Measurements from ENCODE around the gene NFATC4. TPM values are rescaled to one million over a fixed set of nuclear protein-coding genes. Genes with fewer than 3 reads are reported as not detected.

NFATC4 gene
- total and polyA plus RNA-seq, 10 of the 15 experiments (the other 5 are each of a cell fraction or from before 2014, with no cell fraction given) = 0.97 to 14.3 (median 4.9) TPM

DNA sequence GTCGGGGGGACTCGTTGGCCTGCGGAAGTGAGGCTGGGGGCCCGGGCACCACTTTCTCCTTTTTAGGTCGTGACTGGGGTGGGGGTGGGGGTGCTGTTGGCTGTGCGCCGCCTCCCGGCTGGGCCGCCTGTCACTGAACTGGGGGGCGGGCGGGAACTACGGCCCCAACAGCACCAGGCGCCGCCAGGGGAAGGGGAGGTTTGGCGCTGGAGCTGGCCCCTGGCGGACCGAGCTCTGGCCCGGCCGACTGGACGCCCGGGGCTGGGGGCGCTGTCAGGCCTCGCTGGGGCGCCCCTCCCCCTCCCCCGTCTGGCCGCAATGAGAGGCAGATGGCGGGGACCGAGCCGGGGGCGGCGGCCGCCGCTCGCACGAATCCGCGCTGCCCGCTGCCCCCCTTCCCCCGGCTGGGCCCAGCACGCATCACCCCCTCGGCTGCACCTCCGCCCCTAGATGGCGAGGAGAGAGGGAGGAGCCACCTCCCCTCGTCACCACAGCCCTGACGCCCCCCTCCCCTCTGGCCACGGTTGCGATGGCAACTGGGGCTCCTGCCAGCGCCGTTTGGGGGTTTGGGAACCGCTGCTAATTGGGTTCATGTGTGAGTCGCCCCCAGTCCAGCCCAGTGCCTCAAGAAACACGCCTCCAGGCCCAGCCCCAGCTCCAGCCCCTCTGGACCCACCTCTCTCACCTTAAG, 723 bp downstream of the NFATC4 start (continued):
- TF ChIP-seq, protein P1, sequence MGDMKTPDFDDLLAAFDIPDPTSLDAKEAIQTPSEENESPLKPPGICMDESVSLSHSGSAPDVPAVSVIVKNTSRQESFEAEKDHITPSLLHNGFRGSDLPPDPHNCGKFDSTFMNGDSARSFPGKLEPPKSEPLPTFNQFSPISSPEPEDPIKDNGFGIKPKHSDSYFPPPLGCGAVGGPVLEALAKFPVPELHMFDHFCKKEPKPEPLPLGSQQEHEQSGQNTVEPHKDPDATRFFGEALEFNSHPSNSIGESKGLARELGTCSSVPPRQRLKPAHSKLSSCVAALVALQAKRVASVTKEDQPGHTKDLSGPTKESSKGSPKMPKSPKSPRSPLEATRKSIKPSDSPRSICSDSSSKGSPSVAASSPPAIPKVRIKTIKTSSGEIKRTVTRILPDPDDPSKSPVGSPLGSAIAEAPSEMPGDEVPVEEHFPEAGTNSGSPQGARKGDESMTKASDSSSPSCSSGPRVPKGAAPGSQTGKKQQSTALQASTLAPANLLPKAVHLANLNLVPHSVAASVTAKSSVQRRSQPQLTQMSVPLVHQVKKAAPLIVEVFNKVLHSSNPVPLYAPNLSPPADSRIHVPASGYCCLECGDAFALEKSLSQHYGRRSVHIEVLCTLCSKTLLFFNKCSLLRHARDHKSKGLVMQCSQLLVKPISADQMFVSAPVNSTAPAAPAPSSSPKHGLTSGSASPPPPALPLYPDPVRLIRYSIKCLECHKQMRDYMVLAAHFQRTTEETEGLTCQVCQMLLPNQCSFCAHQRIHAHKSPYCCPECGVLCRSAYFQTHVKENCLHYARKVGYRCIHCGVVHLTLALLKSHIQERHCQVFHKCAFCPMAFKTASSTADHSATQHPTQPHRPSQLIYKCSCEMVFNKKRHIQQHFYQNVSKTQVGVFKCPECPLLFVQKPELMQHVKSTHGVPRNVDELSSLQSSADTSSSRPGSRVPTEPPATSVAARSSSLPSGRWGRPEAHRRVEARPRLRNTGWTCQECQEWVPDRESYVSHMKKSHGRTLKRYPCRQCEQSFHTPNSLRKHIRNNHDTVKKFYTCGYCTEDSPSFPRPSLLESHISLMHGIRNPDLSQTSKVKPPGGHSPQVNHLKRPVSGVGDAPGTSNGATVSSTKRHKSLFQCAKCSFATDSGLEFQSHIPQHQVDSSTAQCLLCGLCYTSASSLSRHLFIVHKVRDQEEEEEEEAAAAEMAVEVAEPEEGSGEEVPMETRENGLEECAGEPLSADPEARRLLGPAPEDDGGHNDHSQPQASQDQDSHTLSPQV (IDR thresholded peaks at IDR 0.05) = no peak
- TF ChIP-seq, protein P2, sequence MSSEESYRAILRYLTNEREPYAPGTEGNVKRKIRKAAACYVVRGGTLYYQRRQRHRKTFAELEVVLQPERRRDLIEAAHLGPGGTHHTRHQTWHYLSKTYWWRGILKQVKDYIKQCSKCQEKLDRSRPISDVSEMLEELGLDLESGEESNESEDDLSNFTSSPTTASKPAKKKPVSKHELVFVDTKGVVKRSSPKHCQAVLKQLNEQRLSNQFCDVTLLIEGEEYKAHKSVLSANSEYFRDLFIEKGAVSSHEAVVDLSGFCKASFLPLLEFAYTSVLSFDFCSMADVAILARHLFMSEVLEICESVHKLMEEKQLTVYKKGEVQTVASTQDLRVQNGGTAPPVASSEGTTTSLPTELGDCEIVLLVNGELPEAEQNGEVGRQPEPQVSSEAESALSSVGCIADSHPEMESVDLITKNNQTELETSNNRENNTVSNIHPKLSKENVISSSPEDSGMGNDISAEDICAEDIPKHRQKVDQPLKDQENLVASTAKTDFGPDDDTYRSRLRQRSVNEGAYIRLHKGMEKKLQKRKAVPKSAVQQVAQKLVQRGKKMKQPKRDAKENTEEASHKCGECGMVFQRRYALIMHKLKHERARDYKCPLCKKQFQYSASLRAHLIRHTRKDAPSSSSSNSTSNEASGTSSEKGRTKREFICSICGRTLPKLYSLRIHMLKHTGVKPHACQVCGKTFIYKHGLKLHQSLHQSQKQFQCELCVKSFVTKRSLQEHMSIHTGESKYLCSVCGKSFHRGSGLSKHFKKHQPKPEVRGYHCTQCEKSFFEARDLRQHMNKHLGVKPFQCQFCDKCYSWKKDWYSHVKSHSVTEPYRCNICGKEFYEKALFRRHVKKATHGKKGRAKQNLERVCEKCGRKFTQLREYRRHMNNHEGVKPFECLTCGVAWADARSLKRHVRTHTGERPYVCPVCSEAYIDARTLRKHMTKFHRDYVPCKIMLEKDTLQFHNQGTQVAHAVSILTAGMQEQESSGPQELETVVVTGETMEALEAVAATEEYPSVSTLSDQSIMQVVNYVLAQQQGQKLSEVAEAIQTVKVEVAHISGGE (CRISPR knock-in tag; IDR thresholded peaks at IDR 0.05) = no peak
- TF ChIP-seq CREB1 (IDR thresholded peaks at IDR 0.05; ENCODE audit: low read depth) (0 out of 2 replicates have a peak, but pooled peaks have one; percentile 38), SPI1 (IDR thresholded peaks at IDR 0.05; ENCODE audit: borderline replicate concordance, insufficient read depth, low read depth, low read length) (no peak), BRCA1 (IDR thresholded peaks at IDR 0.05; ENCODE audit: low read depth, low read length) (no peak), ZNF384 (IDR thresholded peaks at IDR 0.05; ENCODE audit: borderline replicate concordance, low read depth, low read length) (no peak), RAD21 (IDR thresholded peaks at IDR 0.05; ENCODE audit: insufficient read depth, low read depth, low read length) (no peak), RB1 (IDR thresholded peaks at IDR 0.05; ENCODE audit: borderline replicate concordance) (peak; percentile 43; the same call in 1 of the 2 replicates), CHD4 (IDR thresholded peaks at IDR 0.05) (no peak), PAX5 (IDR thresholded peaks at IDR 0.05; ENCODE audit: borderline replicate concordance, low read depth, low read length) (peak; percentile 36; the same call in 1 of the 2 replicates), JUNB (IDR thresholded peaks at IDR 0.05) (no peak), RUNX3 (IDR thresholded peaks at IDR 0.05; ENCODE audit: low read length) (peak; percentile 69), TCF12 (IDR thresholded peaks at IDR 0.05; ENCODE audit: low read depth, low read length) (peak; percentile 93), CHD1 (IDR thresholded peaks at IDR 0.05; ENCODE audit: low read depth, low read length) (no peak), NR2F1 (conservative IDR thresholded peaks at IDR 0.05) (0 out of 2 replicates have a peak, but pooled peaks have one; percentile 54), HDGF (IDR thresholded peaks at IDR 0.05) (peak; percentile 87), BHLHE40 (IDR thresholded peaks at IDR 0.05; ENCODE audit: borderline replicate concordance in 1 of 2, low read depth in 2 of 2, low read length in 1 of 2) (peak; percentile 31 to 86; a peak in 3 of 4 replicates), TAF1 (IDR thresholded peaks at IDR 0.05; ENCODE audit: borderline replicate concordance, low read depth, low read length) (0 out of 2 replicates have a peak, but pooled peaks have one; percentile 38)
- TF ChIP-seq, protein P3, sequence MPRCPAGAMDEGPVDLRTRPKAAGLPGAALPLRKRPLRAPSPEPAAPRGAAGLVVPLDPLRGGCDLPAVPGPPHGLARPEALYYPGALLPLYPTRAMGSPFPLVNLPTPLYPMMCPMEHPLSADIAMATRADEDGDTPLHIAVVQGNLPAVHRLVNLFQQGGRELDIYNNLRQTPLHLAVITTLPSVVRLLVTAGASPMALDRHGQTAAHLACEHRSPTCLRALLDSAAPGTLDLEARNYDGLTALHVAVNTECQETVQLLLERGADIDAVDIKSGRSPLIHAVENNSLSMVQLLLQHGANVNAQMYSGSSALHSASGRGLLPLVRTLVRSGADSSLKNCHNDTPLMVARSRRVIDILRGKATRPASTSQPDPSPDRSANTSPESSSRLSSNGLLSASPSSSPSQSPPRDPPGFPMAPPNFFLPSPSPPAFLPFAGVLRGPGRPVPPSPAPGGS (IDR thresholded peaks at IDR 0.05; ENCODE audit: borderline replicate concordance, insufficient read depth, low read depth, low read length, poor library complexity, severe bottlenecking) = peak; percentile 24
- TF ChIP-seq, protein P4, sequence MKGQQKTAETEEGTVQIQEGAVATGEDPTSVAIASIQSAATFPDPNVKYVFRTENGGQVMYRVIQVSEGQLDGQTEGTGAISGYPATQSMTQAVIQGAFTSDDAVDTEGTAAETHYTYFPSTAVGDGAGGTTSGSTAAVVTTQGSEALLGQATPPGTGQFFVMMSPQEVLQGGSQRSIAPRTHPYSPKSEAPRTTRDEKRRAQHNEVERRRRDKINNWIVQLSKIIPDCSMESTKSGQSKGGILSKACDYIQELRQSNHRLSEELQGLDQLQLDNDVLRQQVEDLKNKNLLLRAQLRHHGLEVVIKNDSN (IDR thresholded peaks at IDR 0.05; ENCODE audit: borderline replicate concordance, extremely low read length, insufficient read depth, low read depth, low read length) = no peak
